HCT116 (cell line): ENCODE measurements around the gene ETS1. TPM values are rescaled to one million over a fixed set of nuclear protein-coding genes. Genes with fewer than 3 reads are reported as not detected.

Source experiments
- ATAC-seq: fragments of 200-7000 bp; cut with Tn5 transposase; 2 replicates; pipeline ENCODE4 v1.9.1; 2020; ENCODE audit warnings: mild to moderate bottlenecking, moderate library complexity
- BruUV-seq: library from RNA; stranded (reverse); fragments of 400-500 nt; replicated peaks from 2 replicates; lab custom pipeline; 2021; lab: Mats Ljungman, UMichigan
- CTCF ChIA-PET: fragments of 300-600 bp; sonication (Branson Sonifier 250); formaldehyde crosslinking; loops from one replicate; lab custom pipeline; 2021; ENCODE audit warnings: antibody characterized with exemption; lab: Charles Lee
- POLR2A ChIA-PET: fragments of 300-600, 350-600 bp; sonication (Branson Sonifier 250); formaldehyde crosslinking; loops from one replicate; lab custom pipeline; 2021; ENCODE audit warnings: antibody characterized with exemption; lab: Charles Lee
- RAD21 ChIA-PET, 2 experiments: fragments of 300-600 bp; sonication (Branson Sonifier 250); formaldehyde crosslinking; loops; one replicate each; lab custom pipeline; 2023; ENCODE audit warnings: low total read pairs in 2 of 2; ENCODE audit not compliant: uncharacterized antibody in 2 of 2, unreplicated experiment in 2 of 2, low non-redundant PET in 1 of 2; lab: Charles Lee
- DNase-seq: peaks from one replicate; pipeline ENCODE4 v3.0.0-alpha.2; 2010; ENCODE audit warnings: low read depth, low spot score
- H2AFZ ChIP-seq: fragments of 200-600 bp; shearing (Covaris generic), sonication (generic); 2 replicates; pipeline ENCODE4 v1.6.1; 2017; ENCODE audit warnings: low read depth, mixed run types, mixed read lengths, antibody characterized with exemption, low read length; ENCODE audit not compliant: poor library complexity, severe bottlenecking
- H3K27ac ChIP-seq: 2 replicates; pipeline ENCODE4 v1.5.1; 2012; ENCODE audit warnings: low read depth, low read length
- H3K27me3 ChIP-seq: fragments of 200-600 bp; sonication (generic); 2 replicates; pipeline ENCODE4 v1.6.1; 2016; ENCODE audit warnings: mixed run types, low read length, mixed read lengths; ENCODE audit not compliant: insufficient read depth
- H3K36me3 ChIP-seq, 2 experiments: fragments of 200-500 bp in 1 of 2; fragments of 200-600 bp in 1 of 2; sonication (Bioruptor generic) in 1 of 2; sonication (generic) in 1 of 2; 2 replicates each; pipeline versions ENCODE4 v1.5.1 to v1.6.1; 2014 to 2016; ENCODE audit warnings: low read length in 2 of 2, inconsistent platforms in 1 of 2, mixed read lengths in 1 of 2, mixed run types in 1 of 2; ENCODE audit not compliant: insufficient read depth in 2 of 2, control insufficient read depth in 1 of 2
- H3K4me1 ChIP-seq, 2 experiments: fragments of 200-600 bp in 1 of 2; sonication (generic) in 1 of 2; 2 replicates each; pipeline versions ENCODE4 v1.5.1 to v1.6.1; 2012 to 2017; ENCODE audit warnings: low read length in 2 of 2, inconsistent platforms in 1 of 2, mild to moderate bottlenecking in 1 of 2, mixed read lengths in 1 of 2, mixed run types in 1 of 2, moderate library complexity in 1 of 2; ENCODE audit not compliant: insufficient read depth in 2 of 2, control insufficient read depth in 1 of 2
- H3K4me2 ChIP-seq: fragments of 200-600 bp; sonication (generic); 2 replicates; pipeline ENCODE4 v1.6.1; 2017; ENCODE audit warnings: mixed run types, low read length, mixed read lengths
- H3K4me3 ChIP-seq, 2 experiments: fragments of 200-600 bp in 1 of 2; sonication (generic) in 1 of 2; replicated peaks in 1 of 2; 2 replicates each; pipeline ENCODE4 v1.5.1; 2011 to 2016; ENCODE audit warnings: low read length in 2 of 2, control low read depth in 1 of 2, low read depth in 1 of 2, mild to moderate bottlenecking in 1 of 2, mixed read lengths in 1 of 2, mixed run types in 1 of 2
- H3K79me2 ChIP-seq: fragments of 200-600 bp; sonication (generic); 2 replicates; pipeline ENCODE4 v1.6.1; 2017; ENCODE audit warnings: mild to moderate bottlenecking, mixed run types, low read length, moderate library complexity, mixed read lengths; ENCODE audit not compliant: insufficient read depth
- H3K9ac ChIP-seq: fragments of 200-600 bp; sonication (generic); 2 replicates; pipeline ENCODE4 v1.6.1; 2016; ENCODE audit warnings: low read length, mixed read lengths
- H3K9me2 ChIP-seq: fragments of 200-600 bp; sonication (generic), shearing (Covaris generic); 2 replicates; pipeline ENCODE4 v1.6.1; 2017; ENCODE audit warnings: mixed run types, mild to moderate bottlenecking, moderate library complexity; ENCODE audit not compliant: insufficient read depth
- H3K9me3 ChIP-seq, 2 experiments: fragments of 200-500 bp in 1 of 2; fragments of 200-600 bp in 1 of 2; sonication (Bioruptor generic) in 1 of 2; sonication (generic) in 1 of 2; 2 replicates each; pipeline ENCODE4 v1.6.1; 2014 to 2017; ENCODE audit warnings: low read length in 2 of 2, mixed read lengths in 2 of 2, inconsistent platforms in 1 of 2, low read depth in 1 of 2, mild to moderate bottlenecking in 1 of 2, mixed run types in 1 of 2, moderate library complexity in 1 of 2; ENCODE audit not compliant: control insufficient read depth in 1 of 2, insufficient read depth in 1 of 2
- H4K20me1 ChIP-seq: fragments of 200-600 bp; sonication (generic), shearing (Covaris generic); 2 replicates; pipeline ENCODE4 v1.6.1; 2017; ENCODE audit warnings: mixed run types, mild to moderate bottlenecking, moderate library complexity; ENCODE audit not compliant: insufficient read depth
- CBX3 ChIP-seq: IDR thresholded peaks from 2 replicates; pipeline ENCODE4 v1.6.1; 2012; ENCODE audit warnings: low read depth
- CEBPB ChIP-seq: IDR thresholded peaks from 2 replicates; pipeline ENCODE4 v1.6.1; 2012; ENCODE audit warnings: low read depth
- EGR1 ChIP-seq: IDR thresholded peaks from 2 replicates; pipeline ENCODE4 v1.6.1; 2012; ENCODE audit warnings: low read depth
- EZH2 ChIP-seq: fragments of 200-600 bp; sonication (generic); IDR thresholded peaks from 2 replicates; pipeline ENCODE4 v1.6.1; 2017; ENCODE audit warnings: antibody characterized with exemption, mixed run types
- EZH2phosphoT487 ChIP-seq: fragments of 200-600 bp; IDR thresholded peaks from 2 replicates; pipeline ENCODE4 v1.6.1; 2018; ENCODE audit warnings: antibody characterized with exemption, borderline replicate concordance
- FOSL1 ChIP-seq: IDR thresholded peaks from 2 replicates; pipeline ENCODE4 v1.6.1; 2012; ENCODE audit warnings: low read depth
- JUND ChIP-seq: IDR thresholded peaks from 2 replicates; pipeline ENCODE4 v1.6.1; 2012
- MAX ChIP-seq: IDR thresholded peaks from 2 replicates; pipeline ENCODE4 v1.6.1; 2012
- POLR2AphosphoS5 ChIP-seq: IDR thresholded peaks from 2 replicates; pipeline ENCODE4 v1.6.1; 2011; ENCODE audit warnings: mild to moderate bottlenecking, low read depth, low read length, moderate library complexity
- SIN3A ChIP-seq: IDR thresholded peaks from 2 replicates; pipeline ENCODE4 v1.6.1; 2012; ENCODE audit warnings: low read depth
- SP1 ChIP-seq: IDR thresholded peaks from 2 replicates; pipeline ENCODE4 v1.6.1; 2012; ENCODE audit warnings: low read depth
- ZFX ChIP-seq: fragments of 450-650 bp; IDR thresholded peaks from 2 replicates; pipeline ENCODE4 v1.6.1; 2017
- ZNF274 ChIP-seq: fragments of 200-500 bp; sonication (Bioruptor generic); IDR thresholded peaks from 2 replicates; pipeline ENCODE4 v1.6.1; 2014; ENCODE audit warnings: mild to moderate bottlenecking, low read depth, low read length, inconsistent platforms
- intact Hi-C: fragments of 100-400 bp; cut with micrococcal nuclease; formaldehyde crosslinking; loops from 2 replicates; pipeline ENCODE4 v1.10.0; 2022
- total RNA-seq: library from RNA; stranded (reverse); gene quantifications from one replicate; pipeline ENCODE4 v1.2.1, GENCODE V29; 2021; ENCODE audit not compliant: unreplicated experiment
- TF ChIP-seq, protein P1 (sequence below): IDR thresholded peaks from 2 replicates; pipeline ENCODE4 v1.6.1; 2012

Gene ETS1
- total RNA-seq, 1 experiment from 2014 or later = 9.2 TPM

DNA sequence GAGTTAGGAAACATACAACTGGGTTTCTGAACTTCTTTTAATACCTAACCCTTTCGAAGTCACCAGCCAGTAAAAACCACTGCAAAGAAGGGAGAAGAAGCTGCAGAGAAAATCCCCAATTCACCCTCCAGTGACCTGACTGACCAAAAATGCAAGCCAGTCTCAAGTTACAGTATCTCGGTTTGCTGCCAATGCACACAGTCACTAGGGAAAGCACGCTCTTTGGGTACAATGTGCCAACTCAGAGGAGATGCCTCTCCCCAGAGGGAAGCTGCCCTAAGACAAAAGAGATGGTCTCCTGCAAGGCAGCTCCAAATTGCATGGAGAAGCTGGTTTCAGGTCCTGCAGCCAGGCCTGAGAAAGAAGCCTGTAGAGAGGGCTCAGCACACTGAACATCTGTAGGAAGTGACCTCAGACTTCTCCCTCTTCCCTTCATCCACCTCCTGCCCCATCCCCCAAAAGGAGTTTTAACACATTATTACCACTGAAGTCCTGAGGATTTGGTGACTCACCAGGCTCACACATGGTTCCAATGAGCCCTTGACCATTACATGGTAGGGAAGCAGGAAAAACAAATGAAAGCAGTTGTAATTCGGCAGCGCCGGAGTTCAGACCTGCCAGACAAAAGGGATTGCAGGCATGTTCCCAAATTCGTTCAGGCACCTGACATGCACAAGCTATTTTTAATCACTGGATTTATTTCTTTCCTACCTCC, 90.1 kb downstream of the ETS1 start:
- no peaks in the 10 kb centered on the region for H3K36me3 ChIP-seq
- H4K20me1 ChIP-seq = no peaks in the 10 kb centered on the region
- peak overlapping the region; percentile 20 to 47 for H3K4me3 ChIP-seq
- no TSS peak for BruUV-seq
- TF ChIP-seq EGR1 = no peak
- no peak for TF ChIP-seq EZH2phosphoT487
- TF ChIP-seq FOSL1 = peak; percentile 62
- TF ChIP-seq EZH2 = no peak
- TF ChIP-seq, protein P1, sequence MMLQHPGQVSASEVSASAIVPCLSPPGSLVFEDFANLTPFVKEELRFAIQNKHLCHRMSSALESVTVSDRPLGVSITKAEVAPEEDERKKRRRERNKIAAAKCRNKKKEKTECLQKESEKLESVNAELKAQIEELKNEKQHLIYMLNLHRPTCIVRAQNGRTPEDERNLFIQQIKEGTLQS = no peak
- TF ChIP-seq JUND = peak; percentile 47; the same call in 1 of the 2 replicates
- TF ChIP-seq ZNF274 = no peak
- peak; percentile 87 for TF ChIP-seq MAX
- peak; percentile 60 for TF ChIP-seq CBX3
- no peak; the same call in 1 of the 2 replicates for TF ChIP-seq POLR2AphosphoS5
- TF ChIP-seq SIN3A = no peak
- no peak for TF ChIP-seq ZFX
- peak; percentile 23; the same call in 1 of the 2 replicates for TF ChIP-seq CEBPB
- peak; percentile 76; the same call in 1 of the 2 replicates for TF ChIP-seq SP1
- no peaks in the 10 kb centered on the region for H3K27me3 ChIP-seq
- H3K9me3 ChIP-seq = no peaks in the 10 kb centered on the region
- H2AFZ ChIP-seq = peak overlapping the region; percentile 24
- ChIA-PET POLR2A (interaction anchor here (0.8 to 1.3 kb wide), 2 partner anchors 16 to 49 kb away, joined by 3 to 4 read pairs; no protein-coding TSS in a partner anchor), CTCF (no interaction called here), RAD21 (no interaction called here)
- peak overlapping the region; percentile 56 for H3K9ac ChIP-seq
- DNase-seq (peak; percentile 83), ATAC-seq (peak; percentile 89)
- peaks cover 21 to 48% of the 10 kb centered on the region in 2 experiments for H3K4me1 ChIP-seq
- H3K79me2 ChIP-seq = peaks cover 5% of the 10 kb centered on the region; the same call in 1 of the 2 replicates
- peak overlapping the region; percentile 74 for H3K4me2 ChIP-seq
- H3K27ac ChIP-seq = peak overlapping the region; percentile 67
- no peaks in the 10 kb centered on the region for H3K9me2 ChIP-seq
- intact Hi-C loops = loop anchor here (2.0 kb wide), 2 partner anchors 26 to 48 kb away; no protein-coding TSS in a partner anchor
